Endothelial cell (in vitro differentiated cells): ENCODE data around the gene OR52B6. TPM values are rescaled to one million over a fixed set of nuclear protein-coding genes. Genes with fewer than 3 reads are reported as not detected.
A peak's percentile ranks its signal among the peaks of the same experiment; 100 is the strongest.
"Not testable (repeated sequence)": the region's sequence is repeated elsewhere in the genome, so short reads cannot be mapped to it uniquely, and the experiment has no call there.

Source experiments
- DNase-seq: peaks from one replicate; pipeline ENCODE4 v3.0.0; 2021; ENCODE audit warnings: low spot score
- H3K27ac Mint-ChIP-seq: one replicate; pipeline ENCODE4 v1.8.0; 2021; ENCODE audit warnings: mixed read lengths, inconsistent platforms; ENCODE audit not compliant: unreplicated experiment
- H3K27me3 Mint-ChIP-seq: one replicate; pipeline ENCODE4 v1.8.0; 2021; ENCODE audit warnings: mild to moderate bottlenecking, moderate library complexity, mixed read lengths, inconsistent platforms; ENCODE audit not compliant: unreplicated experiment
- H3K36me3 Mint-ChIP-seq: one replicate; pipeline ENCODE4 v1.8.0; 2021; ENCODE audit warnings: mild to moderate bottlenecking, low read depth, mixed read lengths, inconsistent platforms; ENCODE audit not compliant: unreplicated experiment
- H3K4me1 Mint-ChIP-seq: one replicate; pipeline ENCODE4 v1.8.0; 2021; ENCODE audit warnings: mild to moderate bottlenecking, mixed read lengths, inconsistent platforms; ENCODE audit not compliant: unreplicated experiment
- H3K4me3 Mint-ChIP-seq: one replicate; pipeline ENCODE4 v1.8.0; 2021; ENCODE audit warnings: mild to moderate bottlenecking, mixed read lengths, inconsistent platforms; ENCODE audit not compliant: unreplicated experiment
- H3K9me3 Mint-ChIP-seq: one replicate; pipeline ENCODE4 v1.8.0; 2021; ENCODE audit warnings: mixed read lengths, inconsistent platforms; ENCODE audit not compliant: unreplicated experiment
- CTCF ChIP-seq: fragments of 200-600 bp; sonication (generic); IDR thresholded peaks from one replicate; pipeline ENCODE4 v1.5.0; 2021; ENCODE audit warnings: antibody characterized with exemption; ENCODE audit not compliant: unreplicated experiment
- total RNA-seq: library from RNA; stranded (reverse); fragmentation: NEBNext Ultra II Directional; extraction: Animal tissue kit (Norgen Biotek cat#: 25700); gene quantifications from one replicate; pipeline ENCODE4 v1.2.1, GENCODE V29; 2021; ENCODE audit not compliant: unreplicated experiment

The OR52B6 gene
- total RNA-seq, 1 donor from 2014 or later = not detected

GRCh38 chr11:5577101-5577500 lies 3.6 kb upstream of the OR52B6 start:
- Mint-ChIP-seq H3K27ac (no peak overlapping the region), H3K4me3 (no peak overlapping the region), H3K27me3 (no peaks in the 10 kb centered on the region), H3K9me3 (no peaks in the 10 kb centered on the region), H3K36me3 (peaks cover 5% of the 10 kb centered on the region), H3K4me1 (no peaks in the 10 kb centered on the region)
- TF ChIP-seq CTCF = no peak
- DNase-seq = no peak

GRCh38 chr11:5581014-5581413 lies 337 bp downstream of the OR52B6 start:
- Mint-ChIP-seq H3K36me3 (peaks cover 12% of the 10 kb centered on the region), H3K4me3 (no peak overlapping the region), H3K9me3 (no peaks in the 10 kb centered on the region), H3K27me3 (no peaks in the 10 kb centered on the region), H3K4me1 (peaks cover 4% of the 10 kb centered on the region), H3K27ac (no peak overlapping the region)
- no peak for DNase-seq
- no peak for TF ChIP-seq CTCF

- Mint-ChIP-seq H3K4me3 (peak overlapping the region; percentile 6), H3K36me3 (peaks cover 15% of the 10 kb centered on the region)
- H3K27me3 Mint-ChIP-seq, H3K9me3 Mint-ChIP-seq, H3K4me1 Mint-ChIP-seq, H3K27ac Mint-ChIP-seq, DNase-seq: not testable (repeated sequence)
These were observed 3.8 kb downstream of the OR52B6 start for GRCh38 chr11:5584458-5584857.

- DNase-seq, H3K4me3 Mint-ChIP-seq, H3K27ac Mint-ChIP-seq, H3K9me3 Mint-ChIP-seq, H3K4me1 Mint-ChIP-seq, H3K27me3 Mint-ChIP-seq: not testable (repeated sequence)
- H3K36me3 Mint-ChIP-seq = peaks cover 14% of the 10 kb centered on the region
These were observed 9.2 kb downstream of the OR52B6 start for GRCh38 chr11:5589906-5590305.

- Mint-ChIP-seq H3K4me1 (peaks cover 4% of the 10 kb centered on the region), H3K9me3 (peaks cover 5% of the 10 kb centered on the region), H3K36me3 (peaks cover 14% of the 10 kb centered on the region), H3K4me3 (peak overlapping the region; percentile 67), H3K27ac (no peak overlapping the region), H3K27me3 (no peaks in the 10 kb centered on the region)
- no peak for TF ChIP-seq CTCF
- DNase-seq = no peak
These were observed 10.9 kb downstream of the OR52B6 start for GRCh38 chr11:5591613-5592012.

GRCh38 chr11:5592615-5593014 lies 11.9 kb downstream of the OR52B6 start:
- no peak for TF ChIP-seq CTCF
- peaks cover 14% of the 10 kb centered on the region for H3K36me3 Mint-ChIP-seq
- H3K4me3 Mint-ChIP-seq = no peak overlapping the region
- H3K4me1 Mint-ChIP-seq = peaks cover 14% of the 10 kb centered on the region
- no peak for DNase-seq
- H3K27ac Mint-ChIP-seq = no peak overlapping the region
- peaks cover 5% of the 10 kb centered on the region for H3K9me3 Mint-ChIP-seq
- H3K27me3 Mint-ChIP-seq = peaks cover 2% of the 10 kb centered on the region
